HEK293 (cell line): ENCODE data around the gene FSCN2.

Source experiments
- CTCF ChIA-PET: fragments of 350-600 bp; formaldehyde crosslinking; extraction: SDS; loops from one replicate; lab custom pipeline; 2021; ENCODE audit warnings: antibody characterized with exemption; lab: Yijun Ruan, JAX
- POLR2A ChIA-PET: fragments of 300-600 bp; formaldehyde crosslinking; extraction: SDS; loops from one replicate; lab custom pipeline; 2020; ENCODE audit warnings: antibody characterized with exemption, inconsistent platforms; lab: Yijun Ruan, JAX
- H3K27ac ChIP-seq: fragments of 200-500 bp; sonication (Bioruptor generic); 2 replicates; pipeline ENCODE4 v1.5.1; 2014; ENCODE audit warnings: low read depth, low read length, control low read depth, inconsistent platforms; ENCODE audit errors: extremely low read depth
- H3K36me3 ChIP-seq, 2 experiments: fragments of 200-500 bp in 1 of 2; sonication (Bioruptor generic) in 1 of 2; 1 replicate in 1 of 2; 2 replicates in 1 of 2; pipeline ENCODE4 v1.5.1; 2014 to 2017; ENCODE audit warnings: inconsistent platforms in 2 of 2, low read length in 2 of 2; ENCODE audit not compliant: control insufficient read depth in 2 of 2, insufficient read depth in 1 of 2
- H3K4me1 ChIP-seq: fragments of 200-500 bp; sonication (Bioruptor generic); 2 replicates; pipeline ENCODE4 v1.5.1; 2014; ENCODE audit warnings: mild to moderate bottlenecking, low read length, inconsistent platforms; ENCODE audit not compliant: control insufficient read depth, insufficient read depth
- H3K4me3 ChIP-seq: 2 replicates; pipeline ENCODE4 v1.5.1; 2011; ENCODE audit warnings: low read depth, mild to moderate bottlenecking, control low read depth, low read length, moderate library complexity
- H3K9me3 ChIP-seq: fragments of 200-500 bp; sonication (Bioruptor generic); 2 replicates; pipeline ENCODE4 v1.5.1; 2014; ENCODE audit warnings: low read depth, low read length, inconsistent platforms; ENCODE audit not compliant: control insufficient read depth, insufficient read depth
- BCL11A ChIP-seq: fragments of 450-650 bp; formaldehyde crosslinking; IDR thresholded peaks from 2 replicates; pipeline ENCODE4 v1.5.1; 2016; ENCODE audit warnings: low read depth, missing biosample characterization, missing genetic modification characterization
- GLIS2 ChIP-seq: fragments of 450-650 bp; formaldehyde crosslinking; IDR thresholded peaks from 2 replicates; pipeline ENCODE4 v1.5.1; 2016; ENCODE audit warnings: missing biosample characterization, missing genetic modification characterization
- KLF1 ChIP-seq: fragments of 450-650 bp; formaldehyde crosslinking; IDR thresholded peaks from 2 replicates; pipeline ENCODE4 v1.5.1; 2016; ENCODE audit warnings: missing biosample characterization, missing genetic modification characterization
- KLF8 ChIP-seq: fragments of 450-650 bp; formaldehyde crosslinking; IDR thresholded peaks from 2 replicates; pipeline ENCODE4 v1.5.1; 2016; ENCODE audit warnings: missing biosample characterization, missing genetic modification characterization
- KLF9 ChIP-seq: fragments of 450-650 bp; formaldehyde crosslinking; IDR thresholded peaks from 2 replicates; pipeline ENCODE4 v1.5.1; 2016; ENCODE audit warnings: missing biosample characterization, missing genetic modification characterization, low read depth
- SCRT2 ChIP-seq: fragments of 450-650 bp; formaldehyde crosslinking; IDR thresholded peaks from 2 replicates; pipeline ENCODE4 v1.5.1; 2016; ENCODE audit warnings: missing biosample characterization, missing genetic modification characterization
- ZBTB17 ChIP-seq: fragments of 450-650 bp; formaldehyde crosslinking; IDR thresholded peaks from 2 replicates; pipeline ENCODE4 v1.5.1; 2016; ENCODE audit warnings: missing biosample characterization, missing genetic modification characterization
- ZBTB20 ChIP-seq: fragments of 450-650 bp; formaldehyde crosslinking; IDR thresholded peaks from 2 replicates; pipeline ENCODE4 v1.5.1; 2016; ENCODE audit warnings: missing biosample characterization, missing genetic modification characterization
- ZBTB21 ChIP-seq: fragments of 450-650 bp; formaldehyde crosslinking; IDR thresholded peaks from 2 replicates; pipeline ENCODE4 v1.5.1; 2017; ENCODE audit warnings: missing biosample characterization, missing genetic modification characterization
- ZFHX2 ChIP-seq: fragments of 450-650 bp; formaldehyde crosslinking; conservative IDR thresholded peaks from 2 replicates; pipeline ENCODE4 v1.5.1; 2016; ENCODE audit warnings: missing biosample characterization, missing genetic modification characterization
- ZSCAN16 ChIP-seq: fragments of 450-650 bp; formaldehyde crosslinking; IDR thresholded peaks from 2 replicates; pipeline ENCODE4 v1.5.1; 2016; ENCODE audit warnings: missing biosample characterization, missing genetic modification characterization
- ZSCAN30 ChIP-seq: fragments of 450-650 bp; IDR thresholded peaks from 2 replicates; pipeline ENCODE4 v1.5.1; 2018; ENCODE audit warnings: missing biosample characterization, mild to moderate bottlenecking, missing genetic modification characterization, moderate library complexity
- TF ChIP-seq, protein P1 (sequence below): fragments of 450-650 bp; formaldehyde crosslinking; optimal IDR thresholded peaks from 2 replicates; pipeline ENCODE3; 2016; ENCODE audit warnings: missing biosample characterization, mild to moderate bottlenecking, missing genetic modification characterization
- TF ChIP-seq, protein P2 (sequence below): fragments of 450-650 bp; IDR thresholded peaks from 2 replicates; pipeline ENCODE4 v1.5.1; 2018; ENCODE audit warnings: missing biosample characterization, missing genetic modification characterization
- TF ChIP-seq, protein P3 (sequence below): fragments of 450-650 bp; formaldehyde crosslinking; IDR thresholded peaks from 2 replicates; pipeline ENCODE4 v1.5.1; 2016; ENCODE audit warnings: missing biosample characterization, missing genetic modification characterization
- TF ChIP-seq, protein P4 (sequence below): fragments of 450-650 bp; formaldehyde crosslinking; IDR thresholded peaks from 2 replicates; pipeline ENCODE4 v1.5.1; 2016; ENCODE audit warnings: missing biosample characterization, missing genetic modification characterization
- TF ChIP-seq, protein P5 (sequence below): fragments of 450-650 bp; formaldehyde crosslinking; IDR thresholded peaks from 2 replicates; pipeline ENCODE4 v1.5.1; 2016; ENCODE audit warnings: missing biosample characterization, missing genetic modification characterization
- TF ChIP-seq, protein P6 (sequence below): fragments of 450-650 bp; formaldehyde crosslinking; IDR thresholded peaks from 2 replicates; pipeline ENCODE4 v1.5.1; 2016; ENCODE audit warnings: missing biosample characterization, missing genetic modification characterization, borderline replicate concordance

Gene FSCN2

DNA sequence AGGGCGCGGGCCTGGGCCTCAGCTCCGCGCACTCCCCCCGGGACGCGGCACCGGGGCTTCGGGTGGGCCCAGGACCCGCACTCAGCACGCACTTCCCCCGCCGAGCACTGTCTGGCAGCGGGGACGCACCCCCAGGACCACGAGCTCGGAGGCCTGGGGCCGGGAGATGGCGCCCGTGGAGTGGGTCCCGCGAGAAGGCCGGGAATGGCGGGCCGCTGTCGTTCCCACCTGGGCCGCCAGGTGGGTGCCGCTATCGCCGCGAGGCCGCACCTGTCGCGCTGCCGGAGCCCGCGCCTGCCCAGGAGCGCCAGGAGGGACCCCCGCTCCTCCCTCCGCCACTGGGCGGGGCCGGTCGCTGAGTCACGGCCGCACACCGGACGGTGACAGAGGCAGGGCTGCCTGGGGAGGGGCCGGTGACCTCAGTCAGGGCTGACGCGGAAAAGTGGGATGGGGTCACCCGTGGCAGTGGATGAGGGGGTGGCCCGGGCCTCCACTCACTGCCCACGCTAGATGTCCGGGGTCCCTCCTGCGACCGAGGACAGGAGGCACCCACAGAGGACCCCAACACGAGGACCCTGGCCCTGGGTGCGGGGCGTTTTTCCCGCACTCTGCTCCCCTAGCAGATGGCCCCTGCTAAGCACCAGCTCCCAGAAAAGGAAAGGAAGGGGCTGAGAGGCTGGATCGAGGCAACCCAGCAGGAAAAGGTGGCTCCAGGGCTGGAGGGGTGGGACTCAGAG lies 8.7 kb upstream of the FSCN2 start (continued):
- TF ChIP-seq ZSCAN30 (tag by site-specific recombination) (no peak), ZBTB21 (tag by site-specific recombination) (0 out of 2 replicates have a peak, but pooled peaks have one; percentile 19), KLF1 (peak; percentile 84), KLF9 (tag by site-specific recombination) (peak; percentile 27; the same call in 1 of the 2 replicates), SCRT2 (tag by site-specific recombination) (peak; percentile 94), ZFHX2 (peak; percentile 46; the same call in 1 of the 2 replicates), ZSCAN16 (tag by site-specific recombination) (no peak), GLIS2 (tag by site-specific recombination) (peak; percentile 69), BCL11A (tag by site-specific recombination) (peak; percentile 42; the same call in 1 of the 2 replicates)
- TF ChIP-seq, protein P1, sequence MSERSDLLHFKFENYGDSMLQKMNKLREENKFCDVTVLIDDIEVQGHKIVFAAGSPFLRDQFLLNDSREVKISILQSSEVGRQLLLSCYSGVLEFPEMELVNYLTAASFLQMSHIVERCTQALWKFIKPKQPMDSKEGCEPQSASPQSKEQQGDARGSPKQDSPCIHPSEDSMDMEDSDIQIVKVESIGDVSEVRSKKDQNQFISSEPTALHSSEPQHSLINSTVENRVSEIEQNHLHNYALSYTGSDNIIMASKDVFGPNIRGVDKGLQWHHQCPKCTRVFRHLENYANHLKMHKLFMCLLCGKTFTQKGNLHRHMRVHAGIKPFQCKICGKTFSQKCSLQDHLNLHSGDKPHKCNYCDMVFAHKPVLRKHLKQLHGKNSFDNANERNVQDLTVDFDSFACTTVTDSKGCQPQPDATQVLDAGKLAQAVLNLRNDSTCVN (tag by site-specific recombination): peak; percentile 54
- TF ChIP-seq, protein P2, sequence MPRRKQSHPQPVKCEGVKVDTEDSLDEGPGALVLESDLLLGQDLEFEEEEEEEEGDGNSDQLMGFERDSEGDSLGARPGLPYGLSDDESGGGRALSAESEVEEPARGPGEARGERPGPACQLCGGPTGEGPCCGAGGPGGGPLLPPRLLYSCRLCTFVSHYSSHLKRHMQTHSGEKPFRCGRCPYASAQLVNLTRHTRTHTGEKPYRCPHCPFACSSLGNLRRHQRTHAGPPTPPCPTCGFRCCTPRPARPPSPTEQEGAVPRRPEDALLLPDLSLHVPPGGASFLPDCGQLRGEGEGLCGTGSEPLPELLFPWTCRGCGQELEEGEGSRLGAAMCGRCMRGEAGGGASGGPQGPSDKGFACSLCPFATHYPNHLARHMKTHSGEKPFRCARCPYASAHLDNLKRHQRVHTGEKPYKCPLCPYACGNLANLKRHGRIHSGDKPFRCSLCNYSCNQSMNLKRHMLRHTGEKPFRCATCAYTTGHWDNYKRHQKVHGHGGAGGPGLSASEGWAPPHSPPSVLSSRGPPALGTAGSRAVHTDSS (tag by site-specific recombination): no peak
- TF ChIP-seq, protein P3, sequence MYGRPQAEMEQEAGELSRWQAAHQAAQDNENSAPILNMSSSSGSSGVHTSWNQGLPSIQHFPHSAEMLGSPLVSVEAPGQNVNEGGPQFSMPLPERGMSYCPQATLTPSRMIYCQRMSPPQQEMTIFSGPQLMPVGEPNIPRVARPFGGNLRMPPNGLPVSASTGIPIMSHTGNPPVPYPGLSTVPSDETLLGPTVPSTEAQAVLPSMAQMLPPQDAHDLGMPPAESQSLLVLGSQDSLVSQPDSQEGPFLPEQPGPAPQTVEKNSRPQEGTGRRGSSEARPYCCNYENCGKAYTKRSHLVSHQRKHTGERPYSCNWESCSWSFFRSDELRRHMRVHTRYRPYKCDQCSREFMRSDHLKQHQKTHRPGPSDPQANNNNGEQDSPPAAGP (tag by site-specific recombination): peak; percentile 69; the same call in 1 of the 2 replicates

DNA sequence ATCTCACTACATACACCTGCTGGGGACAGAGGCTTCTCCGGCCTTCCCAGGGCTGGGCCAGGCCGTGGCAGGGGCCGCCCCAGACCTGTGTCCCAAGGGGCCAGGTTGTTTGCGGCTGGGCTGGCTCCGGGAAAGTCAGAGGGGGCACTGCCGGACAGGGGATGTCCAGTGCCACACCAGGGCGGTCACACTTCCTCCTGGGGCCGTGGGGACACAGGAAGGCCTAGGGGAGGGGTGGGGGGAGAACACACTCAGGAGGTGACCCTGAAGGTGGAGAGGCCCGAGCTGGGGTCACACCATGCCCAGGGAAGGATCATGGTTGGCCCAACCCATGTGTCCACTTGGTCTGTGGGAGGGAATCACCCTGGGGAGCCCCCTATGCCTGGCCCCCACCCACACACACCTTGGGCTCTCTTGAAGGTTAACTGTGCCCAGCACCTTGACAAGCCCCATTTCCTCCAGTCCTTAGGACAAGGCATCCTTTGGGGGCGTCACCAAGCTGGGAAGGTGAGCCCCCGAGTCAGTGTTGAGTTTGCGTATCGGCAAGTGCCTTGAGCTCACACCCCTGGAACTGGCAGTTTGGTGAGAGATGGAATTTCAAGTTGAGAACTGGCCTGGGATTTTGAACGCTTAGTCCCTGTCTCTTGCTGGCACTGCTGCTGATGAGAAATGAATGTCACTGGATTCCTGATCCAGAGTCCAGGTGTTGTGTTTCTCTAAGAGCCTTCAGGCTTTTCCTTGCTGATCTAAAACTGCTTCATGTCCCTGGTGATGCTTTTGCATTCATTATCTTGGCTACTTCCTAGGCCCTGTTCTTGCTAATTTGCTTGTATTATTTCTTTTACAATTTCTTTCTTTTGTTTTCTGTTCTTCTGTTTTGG lies 7.9 kb upstream of the FSCN2 start:
- Histone ChIP-seq H3K9me3 (no peaks in the 10 kb centered on the region), H3K36me3 (no peaks in the 10 kb centered on the region), H3K27ac (peak overlapping the region; percentile 32; the same call in 1 of the 2 replicates), H3K4me3 (peak overlapping the region; percentile 46), H3K4me1 (peaks cover 11% of the 10 kb centered on the region)
- TF ChIP-seq ZFHX2: peak; percentile 51
- TF ChIP-seq, protein P4, sequence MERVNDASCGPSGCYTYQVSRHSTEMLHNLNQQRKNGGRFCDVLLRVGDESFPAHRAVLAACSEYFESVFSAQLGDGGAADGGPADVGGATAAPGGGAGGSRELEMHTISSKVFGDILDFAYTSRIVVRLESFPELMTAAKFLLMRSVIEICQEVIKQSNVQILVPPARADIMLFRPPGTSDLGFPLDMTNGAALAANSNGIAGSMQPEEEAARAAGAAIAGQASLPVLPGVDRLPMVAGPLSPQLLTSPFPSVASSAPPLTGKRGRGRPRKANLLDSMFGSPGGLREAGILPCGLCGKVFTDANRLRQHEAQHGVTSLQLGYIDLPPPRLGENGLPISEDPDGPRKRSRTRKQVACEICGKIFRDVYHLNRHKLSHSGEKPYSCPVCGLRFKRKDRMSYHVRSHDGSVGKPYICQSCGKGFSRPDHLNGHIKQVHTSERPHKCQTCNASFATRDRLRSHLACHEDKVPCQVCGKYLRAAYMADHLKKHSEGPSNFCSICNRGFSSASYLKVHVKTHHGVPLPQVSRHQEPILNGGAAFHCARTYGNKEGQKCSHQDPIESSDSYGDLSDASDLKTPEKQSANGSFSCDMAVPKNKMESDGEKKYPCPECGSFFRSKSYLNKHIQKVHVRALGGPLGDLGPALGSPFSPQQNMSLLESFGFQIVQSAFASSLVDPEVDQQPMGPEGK (tag by site-specific recombination): peak; percentile 47; the same call in 1 of the 2 replicates
- 0 out of 2 replicates have a peak, but pooled peaks have one; percentile 39 for TF ChIP-seq KLF8 (tag by site-specific recombination)
- peak; percentile 88 for TF ChIP-seq ZBTB20 (tag by site-specific recombination)
- TF ChIP-seq, protein P5, sequence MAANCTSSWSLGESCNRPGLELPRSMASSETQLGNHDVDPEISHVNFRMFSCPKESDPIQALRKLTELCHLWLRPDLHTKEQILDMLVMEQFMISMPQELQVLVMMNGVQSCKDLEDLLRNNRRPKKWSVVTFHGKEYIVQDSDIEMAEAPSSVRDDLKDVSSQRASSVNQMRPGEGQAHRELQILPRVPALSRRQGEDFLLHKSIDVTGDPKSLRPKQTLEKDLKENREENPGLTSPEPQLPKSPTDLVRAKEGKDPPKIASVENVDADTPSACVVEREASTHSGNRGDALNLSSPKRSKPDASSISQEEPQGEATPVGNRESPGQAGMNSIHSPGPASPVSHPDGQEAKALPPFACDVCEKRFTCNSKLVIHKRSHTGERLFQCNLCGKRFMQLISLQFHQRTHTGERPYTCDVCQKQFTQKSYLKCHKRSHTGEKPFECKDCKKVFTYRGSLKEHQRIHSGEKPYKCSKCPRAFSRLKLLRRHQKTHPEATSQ (tag by site-specific recombination): no peak
- peak; percentile 48 for TF ChIP-seq GLIS2 (tag by site-specific recombination)
- TF ChIP-seq, protein P6, sequence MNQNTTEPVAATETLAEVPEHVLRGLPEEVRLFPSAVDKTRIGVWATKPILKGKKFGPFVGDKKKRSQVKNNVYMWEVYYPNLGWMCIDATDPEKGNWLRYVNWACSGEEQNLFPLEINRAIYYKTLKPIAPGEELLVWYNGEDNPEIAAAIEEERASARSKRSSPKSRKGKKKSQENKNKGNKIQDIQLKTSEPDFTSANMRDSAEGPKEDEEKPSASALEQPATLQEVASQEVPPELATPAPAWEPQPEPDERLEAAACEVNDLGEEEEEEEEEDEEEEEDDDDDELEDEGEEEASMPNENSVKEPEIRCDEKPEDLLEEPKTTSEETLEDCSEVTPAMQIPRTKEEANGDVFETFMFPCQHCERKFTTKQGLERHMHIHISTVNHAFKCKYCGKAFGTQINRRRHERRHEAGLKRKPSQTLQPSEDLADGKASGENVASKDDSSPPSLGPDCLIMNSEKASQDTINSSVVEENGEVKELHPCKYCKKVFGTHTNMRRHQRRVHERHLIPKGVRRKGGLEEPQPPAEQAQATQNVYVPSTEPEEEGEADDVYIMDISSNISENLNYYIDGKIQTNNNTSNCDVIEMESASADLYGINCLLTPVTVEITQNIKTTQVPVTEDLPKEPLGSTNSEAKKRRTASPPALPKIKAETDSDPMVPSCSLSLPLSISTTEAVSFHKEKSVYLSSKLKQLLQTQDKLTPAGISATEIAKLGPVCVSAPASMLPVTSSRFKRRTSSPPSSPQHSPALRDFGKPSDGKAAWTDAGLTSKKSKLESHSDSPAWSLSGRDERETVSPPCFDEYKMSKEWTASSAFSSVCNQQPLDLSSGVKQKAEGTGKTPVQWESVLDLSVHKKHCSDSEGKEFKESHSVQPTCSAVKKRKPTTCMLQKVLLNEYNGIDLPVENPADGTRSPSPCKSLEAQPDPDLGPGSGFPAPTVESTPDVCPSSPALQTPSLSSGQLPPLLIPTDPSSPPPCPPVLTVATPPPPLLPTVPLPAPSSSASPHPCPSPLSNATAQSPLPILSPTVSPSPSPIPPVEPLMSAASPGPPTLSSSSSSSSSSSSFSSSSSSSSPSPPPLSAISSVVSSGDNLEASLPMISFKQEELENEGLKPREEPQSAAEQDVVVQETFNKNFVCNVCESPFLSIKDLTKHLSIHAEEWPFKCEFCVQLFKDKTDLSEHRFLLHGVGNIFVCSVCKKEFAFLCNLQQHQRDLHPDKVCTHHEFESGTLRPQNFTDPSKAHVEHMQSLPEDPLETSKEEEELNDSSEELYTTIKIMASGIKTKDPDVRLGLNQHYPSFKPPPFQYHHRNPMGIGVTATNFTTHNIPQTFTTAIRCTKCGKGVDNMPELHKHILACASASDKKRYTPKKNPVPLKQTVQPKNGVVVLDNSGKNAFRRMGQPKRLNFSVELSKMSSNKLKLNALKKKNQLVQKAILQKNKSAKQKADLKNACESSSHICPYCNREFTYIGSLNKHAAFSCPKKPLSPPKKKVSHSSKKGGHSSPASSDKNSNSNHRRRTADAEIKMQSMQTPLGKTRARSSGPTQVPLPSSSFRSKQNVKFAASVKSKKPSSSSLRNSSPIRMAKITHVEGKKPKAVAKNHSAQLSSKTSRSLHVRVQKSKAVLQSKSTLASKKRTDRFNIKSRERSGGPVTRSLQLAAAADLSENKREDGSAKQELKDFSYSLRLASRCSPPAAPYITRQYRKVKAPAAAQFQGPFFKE: no peak
- TF ChIP-seq ZBTB17 (tag by site-specific recombination): 0 out of 2 replicates have a peak, but pooled peaks have one; percentile 17
- CTCF ChIA-PET: interaction anchor here (0.6 to 3.6 kb wide), 6 partner anchors 10 to 264 kb away, joined by 3 to 25 read pairs (median 4); partner anchors contain the start of gene FAAP100
- POLR2A ChIA-PET: interaction anchor here (1.7 to 4.4 kb wide), 4 partner anchors 9 to 81 kb away, joined by 4 to 42 read pairs (median 6); no protein-coding TSS in a partner anchor
